NCI-H1417 treated with DMSO at 0.1 percent for 48 hours (cell line): Measurements from ENCODE around the gene RTN4RL2.
"Not testable (repeated sequence)": the region's sequence is repeated elsewhere in the genome, so short reads cannot be mapped to it uniquely, and the experiment has no call there.

Experiments used
- DNase-seq: peaks from one replicate; lab custom pipeline; 2025; lab: John Stamatoyannopoulos, UW

Gene RTN4RL2

GRCh38 chr11:57432714-57433163 is 27.6 kb upstream of the RTN4RL2 start:
- no peak for DNase-seq

GRCh38 chr11:57434640-57435546 is 25.4 kb upstream of the RTN4RL2 start:
- no peak for DNase-seq

- no peak for DNase-seq
Observed at GRCh38 chr11:57436031-57436430, 24.3 kb upstream of the RTN4RL2 start.

- no peak for DNase-seq
Observed at GRCh38 chr11:57438345-57439285, 21.7 kb upstream of the RTN4RL2 start.

GRCh38 chr11:57439786-57440185 is 20.5 kb upstream of the RTN4RL2 start:
- no peak for DNase-seq

- DNase-seq, result no peak
Observed at GRCh38 chr11:57440744-57441414, 19.4 kb upstream of the RTN4RL2 start.

GRCh38 chr11:57444362-57445121 is 15.8 kb upstream of the RTN4RL2 start:
- no peak for DNase-seq

GRCh38 chr11:57445122-57445394 is 15.3 kb upstream of the RTN4RL2 start:
- DNase-seq, result not testable (repeated sequence)

- DNase-seq, result no peak
Observed at GRCh38 chr11:57446055-57446454, 14.3 kb upstream of the RTN4RL2 start.

- no peak for DNase-seq
Observed at GRCh38 chr11:57453543-57454177, 6.7 kb upstream of the RTN4RL2 start.

GRCh38 chr11:57456960-57457642 is 3.2 kb upstream of the RTN4RL2 start:
- DNase-seq, result no peak

GRCh38 chr11:57457643-57458023 is 2.7 kb upstream of the RTN4RL2 start:
- no peak for DNase-seq

GRCh38 chr11:57458060-57458409 is 2.3 kb upstream of the RTN4RL2 start:
- no peak for DNase-seq

- DNase-seq, result no peak
Observed at GRCh38 chr11:57458410-57459163, 1.7 kb upstream of the RTN4RL2 start.

- DNase-seq, result no peak
Observed at GRCh38 chr11:57459164-57460021, 935 bp upstream of the RTN4RL2 start.

GRCh38 chr11:57460758-57461749 is 726 bp downstream of the RTN4RL2 start:
- no peak for DNase-seq

- no peak for DNase-seq
Observed at GRCh38 chr11:57461841-57462489, 1.6 kb downstream of the RTN4RL2 start.
